GM21515 (cell line): ENCODE data around the gene ZNF835.
"Not testable (repeated sequence)": the region's sequence is repeated elsewhere in the genome, so short reads cannot be mapped to it uniquely, and the experiment has no call there.

ENCODE experiments used
- ATAC-seq: cut with Tn5 transposase; IDR thresholded peaks from one replicate; pipeline ENCODE4 v1.9.1; 2021; ENCODE audit not compliant: unreplicated experiment

ZNF835 gene

GRCh38 chr19:56671613-56671994 lies at the start of gene ZNF835:
Gene ZNF835, minus strand, starts transcription at chr19:56671757. Its CDS starts 6,559 bp downstream, at chr19:56665198.
- no peak for ATAC-seq

- ATAC-seq: no peak
Observed at GRCh38 chr19:56720281-56720680, 48.7 kb upstream of the ZNF835 start.

GRCh38 chr19:56718231-56718630 lies 46.7 kb upstream of the ZNF835 start:
- ATAC-seq: no peak

GRCh38 chr19:56712611-56713276 lies 41.2 kb upstream of the ZNF835 start:
- no peak for ATAC-seq

GRCh38 chr19:56710437-56710836 lies 38.9 kb upstream of the ZNF835 start:
- no peak for ATAC-seq

GRCh38 chr19:56707821-56708220 lies 36.3 kb upstream of the ZNF835 start:
- ATAC-seq: no peak

GRCh38 chr19:56705939-56706338 lies 34.4 kb upstream of the ZNF835 start:
- ATAC-seq: no peak

- no peak for ATAC-seq
Observed at GRCh38 chr19:56701895-56702294, 30.3 kb upstream of the ZNF835 start.

- no peak for ATAC-seq
Observed at GRCh38 chr19:56699552-56699951, 28.0 kb upstream of the ZNF835 start.

GRCh38 chr19:56692206-56692895 lies 20.8 kb upstream of the ZNF835 start:
- ATAC-seq: no peak

GRCh38 chr19:56690670-56691069 lies 19.1 kb upstream of the ZNF835 start:
- ATAC-seq: no peak

GRCh38 chr19:56689198-56689597 lies 17.6 kb upstream of the ZNF835 start:
- no peak for ATAC-seq

- no peak for ATAC-seq
Observed at GRCh38 chr19:56687031-56687430, 15.5 kb upstream of the ZNF835 start.

GRCh38 chr19:56683116-56683515 lies 11.6 kb upstream of the ZNF835 start:
- no peak for ATAC-seq

- no peak for ATAC-seq
Observed at GRCh38 chr19:56681702-56682101, 10.1 kb upstream of the ZNF835 start.

- ATAC-seq: no peak
Observed at GRCh38 chr19:56678205-56678604, 6.6 kb upstream of the ZNF835 start.

- not testable (repeated sequence) for ATAC-seq
Observed at GRCh38 chr19:56672610-56673009, 1.1 kb upstream of the ZNF835 start.

- no peak for ATAC-seq
Observed at GRCh38 chr19:56670961-56671612, 470 bp downstream of the ZNF835 start.

- no peak for ATAC-seq
Observed at GRCh38 chr19:56670401-56670960, 1.1 kb downstream of the ZNF835 start.

- no peak for ATAC-seq
Observed at GRCh38 chr19:56668676-56669075, 2.9 kb downstream of the ZNF835 start.

- no peak for ATAC-seq
Observed at GRCh38 chr19:56667311-56667870, 4.2 kb downstream of the ZNF835 start.

GRCh38 chr19:56664511-56664910 lies 7.0 kb downstream of the ZNF835 start:
- ATAC-seq: no peak
